ENCODE data around the gene NCK2. TPM values are rescaled to one million over a fixed set of nuclear protein-coding genes. Genes with fewer than 3 reads are reported as not detected.

Gene NCK2
- total and polyA plus RNA-seq, 2 of the 13 experiments (the other 11 are each of a cell fraction or from before 2014, with no cell fraction given): 14.8 to 23.5 TPM

- H3K4me2 ChIP-seq (ENCODE audit: low read depth, low read length): no peak overlapping the region
- no peaks in the 10 kb centered on the region for H3K9me3 ChIP-seq (ENCODE audit: low read length)
- H3K4me1 ChIP-seq (ENCODE audit: insufficient read depth, low read length): peaks cover 19% of the 10 kb centered on the region
- peaks cover 8% of the 10 kb centered on the region for H3K79me2 ChIP-seq (ENCODE audit: insufficient read depth, low read length)
- BruUV-seq (replicated peaks): no TSS peak
- H3K27ac ChIP-seq (ENCODE audit: extremely low read length, insufficient read depth, low read length): no peak overlapping the region
- intact Hi-C loops (cut with micrococcal nuclease; ENCODE audit: unreplicated experiment): no loop called here
- in situ Hi-C loops (cut with HindIII; ENCODE audit: extremely low pct_ligation_motif_present, low pct_unique_long_range_greater_than_20kb): no loop called here
- H4K20me1 ChIP-seq (ENCODE audit: insufficient read depth, low read length): no peaks in the 10 kb centered on the region; the same call in 1 of the 2 replicates
- FAIRE-seq: no peak
- 0 out of 5 replicates have a peak, but pooled peaks cover 0 to 2% of the 10 kb centered on the region in 2 experiments for H3K36me3 ChIP-seq (replicated peaks in 1 of 2; ENCODE audit: control insufficient read depth in 1 of 2, insufficient read depth in 2 of 2, low read length in 2 of 2)
- no peak for DNase-seq (ENCODE audit: low spot score)
- ATAC-seq: no peak
- TF ChIP-seq FOSL1 (CRISPR knock-in tag; IDR thresholded peaks at IDR 0.05; ENCODE audit: borderline replicate concordance) (no peak), TBL1XR1 (IDR thresholded peaks at IDR 0.05; ENCODE audit: borderline replicate concordance, low read length, partially characterized antibody) (no peak), JUND (CRISPR knock-in tag; IDR thresholded peaks at IDR 0.05) (no peak), AGO2 (optimal IDR thresholded peaks at IDR 0.05; ENCODE audit: low read depth, low read length) (no peak)
- H3K4me3 ChIP-seq (replicated peaks in 1 of 3; ENCODE audit: insufficient read depth in 1 of 3, low read depth in 2 of 3, low read length in 3 of 3): no peak overlapping the region
- no peak overlapping the region for H3K9ac ChIP-seq (ENCODE audit: insufficient read depth, low read depth, low read length)
- H3K27me3 ChIP-seq (ENCODE audit: control insufficient read depth in 1 of 2, insufficient read depth in 2 of 2, low read length in 2 of 2): no peaks in the 10 kb centered on the region
- ChIA-PET POLR2A (no interaction called here), CTCF (ENCODE audit: low intra/inter-chr PET ratio, low total read pairs) (no interaction called here)
- 97% methylated on average over 9 of the region's 9 CpGs for WGBS (ENCODE audit: low lambda C conversion rate)
- H2AFZ ChIP-seq (ENCODE audit: low read length): no peak overlapping the region
These were observed 32.9 kb downstream of the NCK2 start for GRCh38 chr2:105777506-105778055.

- Histone ChIP-seq H3K27me3 (ENCODE audit: control insufficient read depth in 1 of 2, insufficient read depth in 2 of 2, low read length in 2 of 2) (no peaks in the 10 kb centered on the region), H3K79me2 (ENCODE audit: insufficient read depth, low read length) (peaks cover 8% of the 10 kb centered on the region), H3K9me3 (ENCODE audit: low read length) (no peaks in the 10 kb centered on the region), H2AFZ (ENCODE audit: low read length) (no peak overlapping the region), H3K4me2 (ENCODE audit: low read depth, low read length) (no peak overlapping the region), H3K36me3 (replicated peaks in 1 of 2; ENCODE audit: control insufficient read depth in 1 of 2, insufficient read depth in 2 of 2, low read length in 2 of 2) (0 out of 5 replicates have a peak, but pooled peaks cover 0 to 2% of the 10 kb centered on the region in 2 experiments), H3K9ac (ENCODE audit: insufficient read depth, low read depth, low read length) (no peak overlapping the region), H3K4me3 (replicated peaks in 1 of 3; ENCODE audit: insufficient read depth in 1 of 3, low read depth in 2 of 3, low read length in 3 of 3) (no peak overlapping the region), H3K27ac (ENCODE audit: extremely low read length, insufficient read depth, low read length) (no peak overlapping the region), H4K20me1 (ENCODE audit: insufficient read depth, low read length) (no peaks in the 10 kb centered on the region; the same call in 1 of the 2 replicates), H3K4me1 (ENCODE audit: insufficient read depth, low read length) (peaks cover 19% of the 10 kb centered on the region)
- no peak for DNase-seq (ENCODE audit: low spot score)
- TF ChIP-seq HDAC2 (CRISPR knock-in tag; IDR thresholded peaks at IDR 0.05): no peak
- ATAC-seq: no peak; the same call in 2 of the 3 replicates
- 96% methylated on average over 6 of the region's 6 CpGs for WGBS (ENCODE audit: low lambda C conversion rate)
- POLR2A ChIA-PET: no interaction called here
- CTCF ChIA-PET (ENCODE audit: low intra/inter-chr PET ratio, low total read pairs): no interaction called here
- intact Hi-C loops (cut with micrococcal nuclease; ENCODE audit: unreplicated experiment): no loop called here
- FAIRE-seq: no peak
- no TSS peak for BruUV-seq (replicated peaks)
- in situ Hi-C loops (cut with HindIII; ENCODE audit: extremely low pct_ligation_motif_present, low pct_unique_long_range_greater_than_20kb): no loop called here
These were observed 33.4 kb downstream of the NCK2 start for GRCh38 chr2:105778080-105778607.

Data from HepG2 (cell line).